Measurements from ENCODE around the gene DLG1.
A peak's percentile ranks its signal among the peaks of the same experiment; 100 is the strongest.
"Not testable (repeated sequence)": the region's sequence is repeated elsewhere in the genome, so short reads cannot be mapped to it uniquely, and the experiment has no call there.

The DLG1 gene

DNA sequence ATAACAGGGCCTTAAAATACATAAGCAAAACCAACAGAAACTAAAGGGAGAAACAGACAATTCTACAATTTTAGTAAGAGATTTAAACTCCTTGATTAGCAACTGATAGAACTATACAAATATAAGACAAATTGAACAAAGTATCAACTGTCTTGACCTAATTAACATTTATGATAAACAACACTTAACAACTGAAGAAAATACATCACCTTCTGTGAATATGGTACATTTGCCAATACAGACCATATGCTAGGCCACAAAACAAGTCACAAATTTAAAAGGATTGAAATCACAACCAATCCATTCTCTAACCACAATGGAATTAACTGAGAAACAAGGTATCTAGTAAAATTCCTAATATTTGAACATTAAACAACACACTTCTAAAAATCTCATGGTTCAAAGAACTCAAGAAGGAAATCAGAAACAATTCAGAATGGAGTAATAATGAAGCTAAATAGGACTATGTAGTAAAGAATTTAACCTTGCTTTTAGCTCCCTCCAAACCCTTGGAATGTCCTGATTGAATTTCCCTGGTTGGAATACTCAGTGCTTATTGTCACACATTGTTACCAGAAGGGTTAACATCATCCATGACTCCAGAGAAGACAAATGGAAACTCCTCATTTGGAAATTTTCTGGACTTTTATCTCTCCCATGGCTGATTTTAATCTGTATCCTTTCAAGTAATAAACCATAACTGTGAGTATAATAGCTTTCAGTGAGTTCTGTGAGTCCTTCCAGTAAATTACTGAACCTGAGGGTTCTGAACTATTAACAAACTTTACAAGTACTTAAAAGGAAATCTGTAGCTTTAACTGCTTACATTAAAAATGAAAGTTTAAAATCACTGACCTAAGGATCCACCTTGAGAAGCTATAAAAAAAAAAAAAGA, 88.8 kb downstream of the DLG1 start:
- DNase-seq = no peak

DNA sequence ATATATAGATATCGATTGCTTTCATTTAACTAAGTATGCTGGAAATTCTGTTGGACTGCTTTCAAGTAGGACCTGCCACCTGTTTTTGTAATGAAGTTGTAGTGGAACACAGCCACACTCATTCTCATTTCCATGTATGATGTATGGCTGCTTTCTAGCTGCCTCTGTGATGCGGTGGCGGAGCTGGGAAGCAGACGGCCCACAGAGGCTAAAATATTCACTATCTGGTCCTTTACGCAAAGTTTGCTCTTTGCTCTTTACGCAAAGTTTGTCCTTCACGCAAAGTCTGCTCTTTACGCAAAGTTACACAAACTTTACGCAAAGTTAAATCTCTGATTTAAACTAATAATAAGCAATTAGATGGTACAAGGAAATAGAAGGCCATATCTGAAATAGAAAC, 91.5 kb downstream of the DLG1 start:
- DNase-seq = no peak

DNA sequence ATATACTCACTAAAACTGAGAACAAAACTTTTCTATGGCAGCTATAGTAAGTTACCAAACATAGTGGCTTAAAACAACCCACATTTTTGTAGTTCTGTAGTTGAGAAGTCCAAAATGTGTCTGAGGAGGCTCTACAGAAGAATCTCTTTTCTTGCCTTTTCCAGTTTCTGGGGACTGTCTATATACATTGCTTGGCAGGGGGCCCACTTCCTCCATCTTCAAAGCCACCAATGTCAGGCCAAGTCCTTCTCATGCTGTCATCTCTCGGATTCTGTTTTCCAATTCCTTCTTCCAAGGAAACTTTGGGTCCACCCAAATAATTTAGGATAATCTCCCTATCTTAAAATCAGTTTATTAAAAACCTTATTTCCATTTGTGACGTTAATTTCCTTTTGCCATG, 92.7 kb downstream of the DLG1 start:
- DNase-seq = no peak

DNA sequence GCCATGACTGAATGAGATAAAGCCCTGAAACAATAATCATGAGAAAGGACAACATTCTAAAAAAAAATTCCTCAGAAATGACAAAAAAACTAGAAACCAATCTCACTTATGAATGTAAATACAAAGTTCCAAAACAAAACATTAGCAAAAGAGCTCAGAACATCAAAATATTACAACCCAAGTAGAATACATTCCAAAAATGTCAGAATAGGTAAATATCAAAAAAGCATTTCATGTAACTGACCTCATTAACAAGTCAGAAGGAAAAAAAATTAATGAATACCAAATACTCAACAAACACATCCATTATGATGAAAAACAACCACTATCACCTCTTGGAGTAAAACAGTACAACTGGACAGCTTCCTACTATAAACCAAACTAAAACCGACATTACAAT, 93.1 kb downstream of the DLG1 start:
- peak; percentile 25 to 68 for DNase-seq

DNA sequence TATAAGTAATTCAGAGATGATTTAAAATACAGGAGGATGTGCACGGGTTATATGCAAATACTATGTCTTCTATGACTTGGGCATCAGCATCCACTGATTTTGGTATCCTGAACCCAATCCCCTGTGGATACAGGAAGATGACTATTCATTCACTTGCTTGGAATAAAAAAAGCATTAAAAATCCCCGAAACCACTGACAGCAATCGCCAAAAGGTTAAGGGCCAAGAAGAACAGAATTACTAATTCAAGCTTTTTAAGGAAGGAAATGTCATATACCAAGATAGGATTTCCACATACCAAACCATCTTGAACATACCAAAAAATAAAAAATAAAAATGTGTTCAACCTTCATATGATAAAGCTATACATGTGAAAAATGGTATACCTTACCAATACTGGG, 93.7 kb downstream of the DLG1 start:
- no peak for DNase-seq

DNA sequence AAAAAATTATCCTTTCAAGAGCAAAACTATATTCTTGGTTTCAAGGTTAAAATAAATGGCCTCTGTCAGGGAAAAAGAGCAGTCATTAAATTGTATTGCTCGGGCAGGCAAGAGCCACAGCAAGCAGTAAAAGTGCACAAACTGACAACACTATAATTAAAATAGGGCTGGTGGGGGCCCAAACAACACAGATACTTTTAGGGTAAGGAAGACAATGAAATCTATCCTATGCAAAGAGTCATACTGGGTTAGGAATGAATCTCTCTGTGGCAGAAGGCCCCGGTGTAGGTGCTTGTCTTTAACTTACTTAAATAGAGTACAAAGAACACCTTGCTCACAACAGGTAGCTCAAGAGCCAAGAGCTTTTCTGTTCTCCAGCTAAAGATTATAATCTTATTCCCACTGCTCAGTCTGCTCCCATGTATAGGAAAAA, 94.7 kb downstream of the DLG1 start:
- no peak for DNase-seq

DNA sequence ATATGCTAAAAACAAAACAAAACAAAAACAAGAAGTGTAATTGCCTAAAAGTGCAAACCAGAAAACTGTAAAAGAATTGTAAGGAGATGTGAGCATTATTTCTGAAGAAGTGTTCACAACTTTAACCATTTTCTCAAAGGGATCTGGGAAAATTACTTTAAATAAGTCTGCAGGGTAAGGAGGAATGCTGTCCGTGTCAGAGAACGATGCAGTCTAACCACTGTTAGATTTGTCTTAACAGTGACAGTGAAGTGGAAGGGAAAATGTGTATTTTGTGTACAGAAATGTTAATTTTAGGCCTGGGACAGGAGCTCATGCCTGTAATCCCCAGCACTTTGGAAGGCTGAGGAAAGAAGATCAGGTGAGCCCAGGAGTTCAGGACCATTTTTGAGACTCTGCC, 95.7 kb downstream of the DLG1 start:
- no peak for DNase-seq

DNA sequence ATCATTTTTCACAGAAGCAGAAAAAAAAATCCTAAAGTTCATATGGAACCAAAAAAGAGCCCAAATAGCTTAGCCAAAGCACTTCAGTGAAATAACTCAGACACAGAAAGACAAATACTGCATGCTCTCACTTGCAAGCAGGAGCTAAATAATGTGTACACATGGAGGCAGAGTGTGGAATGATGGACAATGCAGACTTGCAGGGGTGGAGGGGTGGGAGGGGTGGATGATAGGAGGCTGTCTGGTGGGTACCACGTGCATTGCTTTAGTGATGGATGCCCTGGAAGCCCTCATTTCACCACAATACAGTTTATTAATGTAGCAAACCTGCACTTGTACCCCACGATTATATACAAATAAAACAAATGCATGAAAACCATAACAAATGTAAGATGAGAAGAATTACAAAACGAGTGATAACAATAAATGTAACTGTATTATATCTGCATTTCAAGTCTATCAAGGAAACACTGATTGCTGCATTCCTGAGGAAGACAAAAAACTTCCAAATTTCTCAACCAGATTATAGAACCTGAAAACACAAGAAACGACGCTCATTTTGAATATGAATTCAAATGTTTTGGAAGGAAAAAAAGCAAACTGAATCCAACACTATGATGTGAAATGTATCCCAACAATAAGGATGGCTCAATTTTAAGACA, 96.5 kb downstream of the DLG1 start:
- no peak for DNase-seq

DNA sequence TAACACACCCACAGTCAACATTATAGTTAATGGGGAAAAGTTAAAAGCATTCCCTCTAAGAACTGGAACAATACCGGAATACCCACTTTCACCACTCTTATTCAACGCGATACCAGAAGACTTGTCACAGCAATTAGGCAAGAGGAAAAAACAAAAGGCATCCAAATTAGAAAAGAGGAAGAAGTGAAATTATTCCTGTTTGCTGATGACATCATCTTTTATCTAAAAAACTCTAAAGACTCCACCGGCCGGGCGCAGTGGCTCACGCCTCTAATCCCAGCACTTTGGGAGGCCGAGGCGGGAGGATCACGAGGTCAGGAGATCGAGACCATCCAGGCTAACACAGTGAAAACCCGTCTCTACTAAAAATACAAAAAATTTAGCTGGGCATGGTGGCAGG, 97.6 kb downstream of the DLG1 start:
- not testable (repeated sequence) for DNase-seq

DNA sequence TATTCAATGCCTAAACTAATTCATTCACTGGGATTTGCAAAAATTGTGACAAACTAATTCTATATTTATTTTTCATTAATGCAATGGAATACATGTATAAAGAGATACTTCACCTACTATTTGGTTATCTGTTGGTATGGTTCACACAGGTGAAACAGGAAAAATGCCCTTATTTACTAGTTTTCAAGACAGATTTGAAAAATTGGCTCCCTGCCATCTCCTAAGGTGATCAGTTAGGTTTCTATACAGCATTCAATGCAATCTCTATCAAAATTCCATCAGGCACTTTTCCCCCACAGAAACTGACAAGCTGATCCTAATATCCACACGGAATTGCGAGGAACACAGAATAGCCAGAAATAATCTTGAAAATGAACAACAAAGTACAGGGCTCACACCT, 101.1 kb downstream of the DLG1 start:
- no peak for DNase-seq

DNA sequence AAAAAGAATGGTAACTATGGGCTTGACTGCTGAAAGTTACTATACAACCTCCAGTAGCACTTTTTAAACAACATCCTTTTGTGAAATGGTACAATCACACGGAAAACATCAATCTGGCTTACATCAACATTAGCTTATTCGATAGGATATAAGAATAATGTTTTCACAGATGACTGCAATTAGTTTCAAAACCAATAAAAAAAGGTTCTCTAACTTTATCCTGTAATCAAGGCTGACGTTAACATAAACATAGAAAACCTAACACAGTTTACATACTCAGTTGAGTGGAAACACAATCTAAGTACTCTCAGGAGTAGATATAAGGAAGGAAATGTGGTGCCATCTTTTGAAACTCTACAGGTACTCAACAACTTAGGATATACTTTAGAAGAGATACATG, 102.2 kb downstream of the DLG1 start:
- no peak for DNase-seq

DNA sequence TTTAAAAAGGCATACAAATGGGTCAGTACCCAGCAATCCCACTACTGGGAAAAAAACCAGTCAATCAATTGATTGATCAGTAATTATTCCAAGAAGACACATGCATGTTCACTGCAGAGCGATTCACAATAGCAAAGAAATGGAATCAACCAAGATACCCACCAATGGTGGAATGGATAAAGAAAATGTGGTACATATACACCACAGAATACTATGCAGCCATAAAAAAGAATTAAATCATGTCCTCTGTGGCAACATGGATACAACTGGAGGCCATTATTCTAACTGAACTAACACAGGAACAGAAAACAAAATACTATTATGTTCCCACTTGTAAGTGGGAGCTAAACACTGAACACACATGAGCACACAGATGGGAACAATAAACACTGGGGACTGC, 103.1 kb downstream of the DLG1 start:
- no peak for DNase-seq

DNA sequence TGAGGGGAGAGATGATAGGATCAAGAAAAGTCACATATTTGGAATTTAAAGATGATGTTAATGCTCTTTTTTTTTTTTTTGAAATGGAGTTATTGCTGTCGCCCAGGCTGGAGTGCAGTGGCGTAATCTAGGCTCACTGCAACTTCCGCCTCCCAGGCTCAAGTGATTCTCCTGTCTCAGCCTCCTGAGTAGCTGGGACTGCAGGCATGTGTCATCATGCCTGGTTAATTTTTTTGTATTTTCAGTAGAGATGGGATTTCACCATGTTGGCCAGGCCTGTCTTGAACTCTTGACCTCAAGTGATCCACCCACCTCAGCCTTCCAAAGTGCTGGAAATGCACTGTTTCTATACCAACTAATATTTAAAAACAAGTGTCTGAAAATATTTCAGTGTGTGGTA, 104.7 kb downstream of the DLG1 start:
- DNase-seq = not testable (repeated sequence)

DNA sequence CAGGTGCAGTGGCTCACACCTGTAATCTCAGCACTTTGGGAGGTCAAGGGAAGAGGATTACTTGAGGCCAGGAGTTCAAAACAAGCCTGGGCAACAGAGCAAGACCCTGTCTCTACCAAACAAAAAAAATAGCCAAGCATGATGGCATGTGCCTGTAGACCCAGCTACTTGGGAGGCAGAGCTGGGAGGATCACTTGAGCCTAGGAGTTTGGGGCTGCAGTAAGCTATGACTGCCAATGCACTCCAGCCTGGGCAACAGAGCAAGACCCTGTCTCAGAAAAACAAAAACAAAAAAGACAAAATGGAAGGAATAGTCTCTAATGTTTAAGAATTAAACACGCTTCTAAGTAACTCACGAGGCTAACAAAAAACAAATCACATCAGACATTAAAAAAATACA, 106.5 kb downstream of the DLG1 start:
- no peak for DNase-seq

DNA sequence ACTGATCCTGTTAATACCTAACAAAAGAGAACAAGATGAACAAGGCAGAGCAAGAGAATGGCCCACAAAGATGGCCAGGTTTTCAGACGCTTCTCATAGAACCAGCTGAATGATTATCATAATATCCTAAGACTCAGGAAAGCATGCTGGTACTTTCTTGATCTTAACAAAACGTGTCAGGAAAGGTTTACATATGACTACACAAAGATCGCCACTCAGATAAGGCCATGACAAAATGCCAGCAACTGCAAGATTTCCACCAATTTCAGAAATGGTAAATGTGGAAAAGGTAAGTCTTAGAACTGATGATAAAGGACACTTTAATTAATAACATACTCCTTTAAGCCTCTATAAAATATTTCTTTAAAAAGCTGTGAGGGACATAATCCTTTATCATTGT, 108.8 kb downstream of the DLG1 start:
- DNase-seq = no peak

DNA sequence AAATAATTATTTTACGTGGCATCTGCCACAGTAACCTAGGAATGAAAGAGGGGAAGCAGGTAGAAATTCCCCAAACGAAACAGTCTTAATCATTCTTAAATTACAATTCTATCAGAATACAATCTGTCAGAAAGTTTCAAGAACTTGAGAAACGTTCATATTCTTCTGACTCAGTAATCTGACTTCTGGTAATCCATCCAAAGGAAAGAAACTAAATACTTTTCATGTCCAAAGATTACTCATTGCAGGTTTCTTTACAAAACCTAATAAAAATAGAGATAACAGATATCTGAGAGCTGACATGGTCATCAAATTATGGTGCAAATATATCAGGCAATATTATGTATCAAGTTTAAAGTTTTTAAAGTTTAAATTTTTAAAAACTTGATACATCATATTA, 109.4 kb downstream of the DLG1 start:
- DNase-seq = no peak

DNA sequence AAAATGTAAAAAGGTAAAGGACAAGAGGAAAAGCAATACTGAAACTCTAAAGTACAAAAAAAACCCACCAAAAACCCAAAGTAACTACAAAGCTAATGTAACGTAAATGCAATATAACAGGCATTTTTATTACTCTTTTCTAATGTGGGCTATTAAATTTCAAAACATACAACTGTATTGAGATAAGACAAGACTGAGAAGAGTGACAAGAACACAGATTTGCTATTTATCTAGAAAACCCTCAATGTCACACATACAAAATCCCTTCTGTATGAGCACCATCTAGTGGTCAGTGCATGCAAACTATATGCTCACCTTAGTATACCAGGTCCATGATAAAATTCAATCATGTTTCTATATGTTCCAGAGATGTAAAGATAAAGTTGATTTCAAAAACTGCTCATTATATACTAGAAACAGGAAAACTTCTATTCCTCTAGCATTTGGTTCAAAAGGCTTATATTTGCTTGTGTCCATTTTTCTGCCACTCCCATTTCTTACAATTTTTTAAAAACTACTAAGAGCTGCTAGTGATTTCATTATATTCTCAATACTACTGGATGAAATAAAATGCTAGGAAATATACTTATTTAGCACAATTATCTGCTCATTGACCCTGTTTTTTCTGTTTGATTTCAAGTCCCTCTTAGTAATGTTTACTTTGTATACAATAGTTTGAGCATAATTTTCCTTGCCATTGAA, 111.4 kb downstream of the DLG1 start:
- DNase-seq = peak; percentile 5 to 74

DNA sequence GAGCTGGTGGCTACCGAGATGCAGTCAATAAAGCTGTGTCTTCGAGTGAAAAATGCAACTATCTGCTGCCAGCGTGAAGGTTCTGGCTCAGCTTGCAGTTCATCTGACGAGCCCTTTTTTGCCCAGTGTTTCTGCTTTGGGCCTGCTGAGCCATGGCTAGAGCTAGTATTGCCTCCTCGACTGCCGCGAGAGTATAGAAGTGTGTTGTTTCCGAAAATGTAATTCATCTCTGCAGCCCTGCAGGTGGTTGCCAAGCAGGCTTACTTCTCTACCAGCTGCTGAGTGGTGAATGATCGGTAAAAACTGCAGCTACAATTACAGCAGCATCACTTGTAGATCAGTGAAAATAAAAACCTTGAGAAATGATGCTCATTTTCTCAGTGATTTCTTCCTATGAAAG, 114.8 kb downstream of the DLG1 start:
- DNase-seq = peak; percentile 21 to 52

DNA sequence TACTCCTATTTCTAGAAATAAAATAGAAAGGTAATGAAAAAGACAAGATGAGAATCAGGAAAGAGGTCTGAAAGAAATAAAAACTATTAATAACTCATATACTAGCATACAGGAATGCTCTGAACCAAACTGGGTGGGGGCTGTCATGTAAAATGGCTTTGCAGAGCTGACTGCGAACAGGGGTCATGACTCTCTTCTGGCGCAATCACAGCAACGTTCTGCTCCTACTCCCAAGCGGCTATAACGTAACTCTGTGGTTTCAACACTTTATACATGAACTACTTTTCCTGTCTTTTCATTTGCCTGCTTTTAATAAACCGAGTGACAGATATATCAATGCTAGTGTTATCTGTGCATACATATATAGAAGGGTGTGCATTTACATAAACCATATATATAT, 116.7 kb downstream of the DLG1 start:
- DNase-seq = peak in 1 of 2 experiments; percentile 14

DNA sequence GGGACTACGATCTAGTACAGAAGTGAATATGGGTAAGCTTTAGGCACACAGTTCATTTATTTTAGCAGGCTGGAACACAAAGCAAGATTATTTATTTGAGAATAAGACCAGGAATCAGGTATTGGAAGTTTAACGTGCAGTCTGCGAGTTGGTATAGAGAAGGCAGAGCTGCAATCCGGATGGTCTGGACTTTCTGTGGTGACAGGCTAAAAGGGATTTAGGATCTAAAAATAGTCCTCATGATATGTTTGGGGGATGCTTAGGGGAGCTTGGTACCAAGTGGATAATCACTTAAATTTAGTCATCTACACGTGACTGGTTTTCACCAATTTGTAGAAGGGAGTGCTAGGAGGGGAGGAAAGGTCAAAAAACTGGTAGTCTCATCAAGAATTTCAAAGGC, 119.4 kb downstream of the DLG1 start:
- DNase-seq = no peak

DNA sequence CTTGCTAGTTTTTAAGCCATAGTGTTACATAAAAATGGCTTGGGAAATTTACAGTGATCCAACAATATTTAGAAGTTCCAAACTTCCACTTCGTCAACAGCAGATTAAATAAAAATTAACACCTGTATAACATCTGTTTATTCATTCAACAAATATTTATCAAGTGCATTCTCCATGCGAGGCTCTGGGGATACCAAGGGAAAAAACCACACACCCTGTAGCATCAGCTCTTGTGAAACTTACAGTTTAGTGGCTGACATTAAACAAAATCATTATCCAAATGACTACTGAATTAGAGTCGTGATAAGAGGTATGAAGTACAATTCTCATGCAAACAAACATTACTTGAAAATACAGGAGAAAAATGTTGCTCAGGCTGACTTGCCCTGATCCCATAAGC, 122.9 kb downstream of the DLG1 start:
- no peak for DNase-seq

DNA sequence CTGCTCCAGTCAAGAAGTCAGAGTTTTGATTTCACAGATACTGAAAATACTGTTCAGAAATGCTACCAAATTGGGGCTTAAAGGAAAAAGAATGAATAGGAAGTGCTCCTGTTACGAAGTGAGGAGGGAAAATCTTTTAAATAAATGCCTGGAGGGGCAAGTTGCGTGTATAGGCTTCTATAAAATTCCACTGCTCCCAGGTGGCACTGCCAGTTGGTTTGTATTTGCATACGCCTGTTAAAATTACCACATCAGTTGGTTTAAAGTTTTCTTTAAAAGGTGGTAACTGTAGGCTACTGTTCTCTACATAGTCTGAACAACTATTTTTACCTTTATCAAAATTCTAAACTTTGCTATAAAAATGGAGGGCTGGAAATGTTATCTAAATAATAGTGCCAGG, 123.5 kb downstream of the DLG1 start:
- DNase-seq = no peak

DNA sequence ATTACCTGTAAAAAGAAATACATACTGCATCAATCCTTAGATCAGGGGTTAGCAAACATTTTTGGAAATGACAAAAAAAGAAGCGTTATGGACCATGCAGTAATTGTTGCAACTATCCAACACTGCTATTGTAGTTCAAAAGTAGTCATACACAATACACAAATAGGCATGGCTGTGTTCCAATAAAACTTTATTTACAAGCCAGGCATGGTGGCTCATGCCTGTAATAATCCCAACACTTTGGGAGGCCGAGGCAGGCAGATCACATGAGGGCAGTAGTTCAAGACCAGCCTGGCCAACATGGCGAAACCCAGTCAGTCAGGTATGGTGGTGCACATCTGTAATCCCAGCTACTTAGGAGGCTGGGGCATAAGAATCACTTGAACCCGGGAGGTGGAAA, 124.8 kb downstream of the DLG1 start:
- DNase-seq = no peak

Measured in cerebellar nuclear complex (tissue), 1 donor.